Spleen (tissue), 7 donors: Measurements from ENCODE around the gene RPTOR.

Source experiments
- CTCF ChIP-seq, 11 experiments: fragments of 200-600 bp in 7 of 11; fragments of 450-650 bp in 4 of 11; sonication (generic) in 4 of 11; IDR thresholded peaks in 8 of 11; conservative IDR thresholded peaks in 3 of 11; 1 replicate in 7 of 11; 2 replicates in 4 of 11; pipeline versions ENCODE4 v1.4.0 to v1.8.0; 2016 to 2021; ENCODE audit warnings: antibody characterized with exemption in 11 of 11, inconsistent platforms in 4 of 11, mild to moderate bottlenecking in 1 of 11
- POLR2AphosphoS5 ChIP-seq, 3 donors: sonication (generic); formaldehyde crosslinking; IDR thresholded peaks; one replicate each; pipeline ENCODE4 v1.5.1; 2017; ENCODE audit warnings: antibody characterized with exemption in 3 of 3
- donor health status: DM: no; HTN: no; CAD: no; lungs with moderate emphysema.
- donor health status: DM: no; HTN: no; CAD: no.
- donor health status: DM: no; HTN: no; CAD: no.

GRCh38 chr17:80633207-80633606 is 88.6 kb downstream of the RPTOR start:
- TF ChIP-seq CTCF (IDR thresholded peaks at IDR 0.05 in 8 of 11, conservative IDR thresholded peaks at IDR 0.05 in 3 of 11) = no peak
- TF ChIP-seq POLR2AphosphoS5 (IDR thresholded peaks at IDR 0.05) = no peak
